Gastrocnemius medialis (tissue), 4 donors: Measurements from ENCODE around the gene DPY19L2.
"Not testable (repeated sequence)": the region's sequence is repeated elsewhere in the genome, so short reads cannot be mapped to it uniquely, and the experiment has no call there.

Source experiments
- POLR2A ChIP-seq, 2 donors: fragments of 450-650 bp; IDR thresholded peaks; one replicate each; pipeline ENCODE4 v1.6.1; 2017; ENCODE audit warnings: antibody characterized with exemption in 2 of 2, mild to moderate bottlenecking in 2 of 2, moderate library complexity in 2 of 2
- TF ChIP-seq, protein P1 (sequence below), 5 experiments: fragments of 450-650 bp in 3 of 5; fragments of 200-600 bp in 2 of 5; sonication (generic) in 2 of 5; IDR thresholded peaks in 4 of 5; conservative IDR thresholded peaks in 1 of 5; 1 replicate in 4 of 5; 2 replicates in 1 of 5; pipeline ENCODE4 v1.5.1; 2016 to 2019; ENCODE audit warnings: antibody characterized with exemption in 5 of 5, mild to moderate bottlenecking in 3 of 5, moderate library complexity in 3 of 5

DNA sequence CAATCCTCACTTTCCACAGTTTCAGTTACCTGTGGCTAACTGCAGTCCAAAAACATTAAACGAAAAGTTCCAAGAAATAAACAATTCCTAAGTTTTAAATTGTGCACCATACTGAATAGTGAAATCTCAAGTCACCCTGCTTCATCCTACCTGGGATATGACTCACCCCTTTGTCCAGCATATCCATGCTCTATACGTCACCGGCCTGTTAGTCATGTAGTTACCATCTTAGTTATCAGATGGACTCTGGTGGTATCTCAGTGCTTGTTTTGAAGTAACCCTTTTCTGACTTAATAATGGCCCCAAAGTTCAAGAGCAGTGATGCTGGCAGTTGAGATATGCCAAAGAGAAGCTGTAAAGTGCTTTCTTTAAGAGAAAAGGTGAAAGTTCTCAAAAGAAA lies 83.9 kb downstream of the DPY19L2 start:
- TF ChIP-seq, protein P1, sequence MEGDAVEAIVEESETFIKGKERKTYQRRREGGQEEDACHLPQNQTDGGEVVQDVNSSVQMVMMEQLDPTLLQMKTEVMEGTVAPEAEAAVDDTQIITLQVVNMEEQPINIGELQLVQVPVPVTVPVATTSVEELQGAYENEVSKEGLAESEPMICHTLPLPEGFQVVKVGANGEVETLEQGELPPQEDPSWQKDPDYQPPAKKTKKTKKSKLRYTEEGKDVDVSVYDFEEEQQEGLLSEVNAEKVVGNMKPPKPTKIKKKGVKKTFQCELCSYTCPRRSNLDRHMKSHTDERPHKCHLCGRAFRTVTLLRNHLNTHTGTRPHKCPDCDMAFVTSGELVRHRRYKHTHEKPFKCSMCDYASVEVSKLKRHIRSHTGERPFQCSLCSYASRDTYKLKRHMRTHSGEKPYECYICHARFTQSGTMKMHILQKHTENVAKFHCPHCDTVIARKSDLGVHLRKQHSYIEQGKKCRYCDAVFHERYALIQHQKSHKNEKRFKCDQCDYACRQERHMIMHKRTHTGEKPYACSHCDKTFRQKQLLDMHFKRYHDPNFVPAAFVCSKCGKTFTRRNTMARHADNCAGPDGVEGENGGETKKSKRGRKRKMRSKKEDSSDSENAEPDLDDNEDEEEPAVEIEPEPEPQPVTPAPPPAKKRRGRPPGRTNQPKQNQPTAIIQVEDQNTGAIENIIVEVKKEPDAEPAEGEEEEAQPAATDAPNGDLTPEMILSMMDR (IDR thresholded peaks at IDR 0.05 in 4 of 5, conservative IDR thresholded peaks at IDR 0.05 in 1 of 5) = not testable (repeated sequence)
- not testable (repeated sequence) for TF ChIP-seq POLR2A (IDR thresholded peaks at IDR 0.05)
